Measurements from ENCODE around the gene TREML1. TPM values are rescaled to one million over a fixed set of nuclear protein-coding genes. Genes with fewer than 3 reads are reported as not detected.

Gene TREML1
- total and polyA plus RNA-seq, 11 donors = 0.07 to 0.29 TPM; not detected in 9

DNA sequence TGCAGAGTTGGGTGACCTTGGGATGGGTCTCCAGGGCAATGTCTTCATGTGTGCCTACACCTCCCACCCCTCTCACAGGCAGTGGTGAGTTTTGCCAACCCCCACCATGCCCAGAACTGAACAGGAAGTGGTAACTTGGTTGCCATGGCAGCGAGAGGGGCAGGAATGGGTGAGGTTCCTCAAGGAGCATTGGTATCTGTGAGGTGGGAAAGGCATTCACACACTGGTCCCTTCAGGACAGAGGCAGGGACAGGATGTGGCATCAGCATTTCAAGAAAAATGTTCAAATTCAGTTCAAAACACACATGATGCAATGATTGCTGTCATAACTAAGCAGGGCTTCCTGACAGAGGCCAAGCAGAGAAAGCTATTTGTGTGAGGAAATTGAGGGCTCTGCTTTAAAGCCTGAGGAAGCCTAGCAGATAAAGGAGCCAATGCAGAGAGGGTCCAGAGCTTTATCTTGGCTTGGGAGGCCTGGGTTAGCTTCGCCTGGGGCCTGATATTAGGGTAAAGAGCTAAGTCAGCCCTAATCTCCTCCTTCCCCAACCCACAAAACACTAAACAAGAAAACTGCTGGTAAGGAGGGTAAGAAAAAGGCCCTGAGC, 46.3 kb upstream of the TREML1 start:
- Histone ChIP-seq H3K4me3 (no peak overlapping the region), H3K9me3 (no peaks in the 10 kb centered on the region), H3K27ac (peak overlapping the region in 2 of 12 donors; percentile 13 to 87), H3K27me3 (peaks cover 0 to 13% (median 7%) of the 10 kb centered on the region in 9 donors), H3K36me3 (no peaks in the 10 kb centered on the region), H3K4me1 (peaks cover 0 to 31% (median 0%) of the 10 kb centered on the region in 12 donors)
- TF ChIP-seq CTCF (IDR thresholded peaks at IDR 0.05) = no peak
- TF ChIP-seq POLR2A (IDR thresholded peaks at IDR 0.05) = no peak
- DNase-seq = peak in 3 of 5 donors; percentile 37 to 52 (median 47)
- intact Hi-C loops (cut with DNase I) = no loop called here
- ATAC-seq = peak; percentile 42 to 77 (median 52)
- WGBS, 4 donors = 64 to 87% (median 75%) methylated on average over 2 of the region's 2 CpGs

- peaks cover 0 to 16% (median 7%) of the 10 kb centered on the region in 9 donors for H3K27me3 ChIP-seq
- DNase-seq = no peak
- intact Hi-C loops (cut with DNase I) = no loop called here
- H3K9me3 ChIP-seq = no peaks in the 10 kb centered on the region
- peak in 2 of 4 donors; percentile 39 to 42 for ATAC-seq
- TF ChIP-seq POLR2A (IDR thresholded peaks at IDR 0.05) (no peak), CTCF (IDR thresholded peaks at IDR 0.05) (no peak)
- H3K27ac ChIP-seq = peak overlapping the region in 2 of 12 donors; percentile 13 to 87
- H3K4me3 ChIP-seq = no peak overlapping the region
- WGBS, 4 donors = 63 to 88% (median 69%) methylated on average over 1 of the region's 1 CpG
- no peaks in the 10 kb centered on the region for H3K36me3 ChIP-seq
- H3K4me1 ChIP-seq = peaks cover 0 to 31% (median 0%) of the 10 kb centered on the region in 12 donors
These were observed 45.6 kb upstream of the TREML1 start for GRCh38 chr6:41199552-41200246.

GRCh38 chr6:41197234-41197633, 43.1 kb upstream of the TREML1 start:
- Histone ChIP-seq H3K4me1 (peaks cover 0 to 28% (median 0%) of the 10 kb centered on the region in 12 donors), H3K27ac (no peak overlapping the region), H3K4me3 (no peak overlapping the region), H3K9me3 (no peaks in the 10 kb centered on the region), H3K36me3 (no peaks in the 10 kb centered on the region), H3K27me3 (peaks cover 0 to 21% (median 7%) of the 10 kb centered on the region in 9 donors)
- ATAC-seq (no peak), DNase-seq (no peak)
- intact Hi-C loops (cut with DNase I) = no loop called here
- no peak for TF ChIP-seq CTCF (IDR thresholded peaks at IDR 0.05)
- TF ChIP-seq POLR2A (IDR thresholded peaks at IDR 0.05) = no peak
- 89 to 96% (median 93%) methylated on average over 3 of the region's 3 CpGs for WGBS, 4 donors

GRCh38 chr6:41194386-41194785, 40.2 kb upstream of the TREML1 start:
- DNase-seq (no peak), ATAC-seq (no peak)
- Histone ChIP-seq H3K9me3 (peaks cover 0 to 10% (median 7%) of the 10 kb centered on the region in 12 donors), H3K27me3 (peaks cover 0 to 31% (median 7%) of the 10 kb centered on the region in 9 donors), H3K36me3 (no peaks in the 10 kb centered on the region), H3K4me3 (no peak overlapping the region), H3K4me1 (no peaks in the 10 kb centered on the region), H3K27ac (no peak overlapping the region)
- WGBS, 4 donors = 92 to 100% (median 95%) methylated on average over 3 of the region's 3 CpGs
- intact Hi-C loops (cut with DNase I) = loop anchor here in 1 of 10 donors (5.0 kb wide), 1 partner anchor 123 kb away; no protein-coding TSS in a partner anchor
- TF ChIP-seq CTCF (IDR thresholded peaks at IDR 0.05) (no peak), POLR2A (IDR thresholded peaks at IDR 0.05) (no peak)
